GM19043 (cell line): ENCODE data around the gene REEP3.
"Not testable (repeated sequence)": the region's sequence is repeated elsewhere in the genome, so short reads cannot be mapped to it uniquely, and the experiment has no call there.

ENCODE experiments used
- ATAC-seq: cut with Tn5 transposase; IDR thresholded peaks from one replicate; pipeline ENCODE4 v1.9.1; 2021; ENCODE audit warnings: low read depth; ENCODE audit not compliant: unreplicated experiment

REEP3 gene

DNA sequence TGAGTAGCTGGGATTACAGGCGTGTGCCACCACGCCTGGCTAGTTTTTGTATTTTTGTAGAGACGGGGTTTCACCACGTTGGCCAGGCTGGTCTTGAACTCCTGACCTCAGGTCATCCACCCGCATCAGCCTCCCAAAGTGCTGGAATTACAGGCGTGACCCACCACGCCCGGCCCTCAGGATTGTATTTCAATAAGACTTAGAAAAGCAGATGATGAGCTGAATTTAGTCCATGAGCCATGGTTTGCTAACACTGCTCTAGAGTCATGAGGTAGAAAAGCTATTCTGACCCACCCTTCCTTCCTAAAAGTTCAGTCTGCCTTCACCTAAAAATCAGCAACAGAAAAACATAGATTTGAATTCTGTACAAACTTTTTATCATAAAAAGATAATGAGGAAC is 139.7 kb downstream of the REEP3 start:
- not testable (repeated sequence) for ATAC-seq

DNA sequence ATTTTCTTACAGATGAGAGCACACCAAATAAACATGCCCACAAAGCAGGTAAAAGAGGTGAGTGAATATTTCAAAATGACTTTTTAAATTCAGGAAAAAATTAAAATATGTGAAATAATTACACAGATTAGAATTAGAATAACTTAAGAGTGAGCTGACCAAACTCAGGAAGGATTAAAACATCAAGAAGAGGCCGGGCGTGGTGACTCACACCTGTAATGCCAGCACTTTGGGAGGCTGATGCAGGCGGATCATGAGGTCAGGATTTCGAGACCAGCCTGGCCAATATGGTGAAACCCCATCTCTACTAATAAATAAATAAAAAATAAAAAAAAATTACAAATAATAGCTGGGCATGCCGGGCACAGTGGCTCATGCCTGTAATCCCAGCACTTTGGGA is 140.1 kb downstream of the REEP3 start:
- ATAC-seq: no peak

DNA sequence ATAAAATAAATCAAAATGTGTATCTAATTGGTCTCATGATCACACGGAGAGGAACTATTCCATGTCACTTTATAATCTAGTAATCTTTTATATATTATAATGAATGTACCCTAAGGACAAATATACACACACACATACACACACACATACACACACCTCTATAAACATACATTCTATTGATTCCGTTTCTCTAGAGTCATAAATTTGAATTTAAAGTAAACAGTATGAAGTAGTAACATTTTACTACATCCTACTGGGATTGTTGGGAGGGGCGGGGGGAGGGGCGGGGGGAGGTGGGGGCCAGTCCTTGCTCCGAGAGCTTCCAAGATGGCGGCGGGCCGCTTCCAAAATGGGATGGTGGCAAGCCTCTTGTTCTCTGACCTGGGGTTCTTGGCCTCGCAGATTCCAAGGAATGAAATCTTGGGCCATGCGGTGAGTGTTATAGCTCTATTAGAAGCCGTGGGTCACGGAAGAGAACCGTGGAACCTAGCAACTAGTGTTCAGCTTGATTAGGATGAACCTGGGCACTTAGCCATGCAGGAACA is 143.2 kb downstream of the REEP3 start:
- ATAC-seq: no peak

DNA sequence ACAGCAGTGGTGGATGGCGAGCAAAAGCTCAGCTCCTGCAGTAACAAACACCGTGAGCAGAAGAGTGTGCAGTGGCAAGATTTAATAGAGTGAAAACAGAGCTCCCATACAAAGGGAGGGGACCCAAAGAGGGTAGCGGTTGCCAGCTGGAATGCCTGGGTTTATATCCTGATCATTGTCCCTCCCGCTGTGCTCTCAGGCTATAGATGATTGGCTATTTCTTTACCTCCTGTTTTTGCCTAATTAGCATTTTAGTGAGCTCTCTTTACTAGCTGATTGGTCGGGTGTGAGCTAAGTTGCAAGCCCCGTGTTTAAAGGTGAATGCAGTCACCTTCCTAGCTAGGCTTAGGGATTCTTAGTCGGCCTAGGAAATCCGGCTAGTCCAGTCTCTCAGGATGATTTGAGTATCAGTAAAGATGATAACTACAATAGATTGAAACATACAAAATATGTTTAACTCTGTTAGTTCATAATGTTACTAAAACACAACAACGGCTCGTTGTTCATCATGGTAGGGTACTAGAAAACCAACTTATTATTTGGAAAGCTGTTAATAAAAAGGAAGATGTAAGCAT is 143.9 kb downstream of the REEP3 start:
- not testable (repeated sequence) for ATAC-seq

DNA sequence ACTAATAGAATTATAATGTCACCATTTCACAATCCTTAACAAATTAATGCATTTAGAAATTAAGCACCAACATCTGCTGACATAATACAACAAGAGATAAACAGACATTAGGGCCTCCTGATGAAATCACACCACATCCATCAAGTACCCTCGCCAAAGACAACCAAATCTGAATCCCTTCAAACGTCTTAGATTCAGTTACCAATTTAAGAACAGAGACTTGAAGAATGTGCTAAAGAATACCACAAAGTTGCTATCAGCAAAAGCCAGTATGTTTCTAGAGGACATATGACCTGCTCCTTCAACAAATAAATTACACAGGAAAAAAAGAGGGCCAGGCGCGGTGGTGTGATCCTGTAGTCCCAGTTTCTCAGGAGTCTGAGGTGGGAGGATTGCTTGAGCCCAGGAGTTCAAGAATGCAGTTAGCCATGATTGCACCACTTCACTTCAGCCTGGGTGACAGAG is 144.5 kb downstream of the REEP3 start:
- ATAC-seq: no peak

DNA sequence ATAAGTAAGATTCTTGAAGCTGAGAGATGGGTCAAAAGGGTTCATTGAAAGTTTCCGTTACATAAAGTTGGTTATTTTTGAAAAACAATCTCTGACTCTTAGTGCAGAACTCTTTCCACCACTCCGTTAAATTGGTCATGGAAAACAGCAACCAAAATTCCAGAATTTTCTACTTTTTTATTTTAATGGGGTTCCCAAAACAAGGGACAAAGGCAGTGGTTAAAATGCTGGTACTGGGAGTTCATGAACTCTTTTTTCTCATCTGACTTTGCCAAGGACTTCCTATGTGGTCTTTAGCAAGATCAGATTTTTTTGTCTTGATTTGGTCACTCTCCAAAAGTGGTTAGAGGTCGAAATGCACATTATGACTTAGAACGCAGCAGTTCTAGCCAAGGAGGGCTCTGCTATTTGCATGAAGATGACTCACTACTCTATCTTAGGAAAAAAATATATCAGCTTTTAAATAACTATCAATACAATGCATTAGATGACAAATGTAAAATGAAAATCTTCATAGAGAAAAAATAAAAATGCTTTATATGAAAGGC is 145.7 kb downstream of the REEP3 start:
- ATAC-seq: peak; percentile 80

DNA sequence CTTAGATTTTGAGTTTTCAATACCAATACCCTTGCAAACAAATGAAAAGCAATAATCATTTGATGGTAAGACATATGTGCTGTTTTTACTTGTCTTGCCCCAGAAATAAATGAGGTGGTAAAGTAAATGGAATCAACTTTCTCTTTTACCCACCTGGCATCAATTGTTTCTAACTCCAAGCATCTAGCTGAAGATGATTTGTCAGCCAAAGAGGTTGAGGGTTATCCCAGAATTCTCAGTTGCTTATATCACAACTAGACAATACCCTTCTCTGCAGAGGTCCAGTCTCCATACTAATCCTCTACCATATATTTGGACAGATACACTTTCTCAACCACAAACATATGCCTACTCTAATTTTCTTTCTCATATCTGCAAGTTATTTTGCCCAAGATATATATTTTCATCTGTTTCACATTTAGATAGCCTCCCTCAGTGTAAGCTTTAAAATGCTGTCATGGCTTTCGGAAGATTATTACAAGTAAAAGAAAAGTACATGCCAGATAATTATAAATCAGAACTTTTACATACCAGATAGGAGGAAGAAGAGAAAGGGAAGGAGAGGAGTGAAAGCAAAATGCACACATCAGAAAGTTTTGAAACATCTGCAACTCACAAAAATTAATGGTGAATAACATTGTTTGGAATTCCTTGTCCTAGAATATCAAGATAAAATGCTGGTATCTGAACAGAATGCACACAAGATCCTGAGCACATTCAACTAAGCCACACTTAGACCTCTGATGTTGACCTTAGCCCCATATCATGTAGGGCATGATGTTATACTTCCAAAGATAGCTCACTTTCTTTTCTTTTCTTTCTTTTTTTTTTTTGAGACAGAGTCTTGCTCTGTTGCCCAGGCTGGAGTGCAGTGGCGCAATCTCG is 146.6 kb downstream of the REEP3 start:
- ATAC-seq: no peak

DNA sequence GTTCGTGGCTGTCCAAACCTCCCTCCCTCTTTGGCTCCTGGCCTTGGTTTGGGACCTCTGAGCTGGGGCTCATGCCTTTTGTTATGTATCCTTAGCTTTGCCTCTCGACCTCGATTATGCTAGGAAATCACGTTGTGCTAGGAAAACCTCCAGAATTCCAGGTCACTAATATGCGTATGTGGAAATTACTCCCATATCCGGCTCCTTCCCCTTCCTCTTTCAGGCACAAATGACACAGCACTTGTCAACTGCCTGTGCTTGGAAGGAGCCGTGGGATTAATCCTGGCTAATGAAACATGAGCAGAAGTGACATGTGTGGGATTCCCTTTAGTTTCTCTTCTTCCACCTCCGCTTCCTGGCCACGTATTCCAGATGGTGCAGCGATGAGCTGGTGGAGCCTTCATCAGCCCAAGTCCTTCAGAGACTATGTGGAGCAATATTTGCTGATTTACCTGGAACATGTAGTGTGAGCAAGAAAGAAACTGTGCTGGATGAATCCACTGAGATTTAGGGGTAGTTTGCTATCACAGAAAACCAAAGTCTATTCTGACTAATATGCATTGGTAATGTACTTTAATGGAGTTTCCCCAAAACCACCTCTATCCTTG is 149.2 kb downstream of the REEP3 start:
- ATAC-seq: no peak

DNA sequence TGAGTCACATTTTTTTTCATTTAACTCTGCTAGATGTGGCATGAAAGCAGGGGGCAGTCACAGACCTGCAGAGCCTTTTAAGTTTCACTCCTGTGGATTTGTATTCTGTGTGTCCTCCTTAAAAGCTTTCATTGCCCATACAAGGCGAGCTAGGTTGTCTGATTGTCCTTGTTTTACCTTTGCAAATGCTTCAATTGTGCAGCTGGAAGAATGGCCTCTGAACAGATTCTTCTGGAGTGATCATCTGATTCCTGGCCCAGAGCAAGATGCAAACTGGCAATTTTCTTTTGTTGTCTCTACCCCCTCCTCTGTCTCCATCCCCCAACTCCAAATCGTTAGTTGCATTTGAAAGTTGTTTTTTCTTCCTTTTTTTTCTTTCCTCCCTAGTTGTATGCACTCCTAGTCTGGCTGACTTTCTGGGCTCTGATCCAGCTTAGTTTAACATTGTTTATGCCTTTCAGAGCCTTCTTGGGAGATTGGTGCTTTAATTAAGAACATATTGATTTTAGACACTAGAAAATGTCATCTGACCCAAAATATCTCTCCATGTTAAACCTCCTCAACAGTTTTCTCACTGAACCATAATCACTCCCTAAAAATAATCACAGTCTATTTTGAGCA is 150.2 kb downstream of the REEP3 start:
- no peak for ATAC-seq

DNA sequence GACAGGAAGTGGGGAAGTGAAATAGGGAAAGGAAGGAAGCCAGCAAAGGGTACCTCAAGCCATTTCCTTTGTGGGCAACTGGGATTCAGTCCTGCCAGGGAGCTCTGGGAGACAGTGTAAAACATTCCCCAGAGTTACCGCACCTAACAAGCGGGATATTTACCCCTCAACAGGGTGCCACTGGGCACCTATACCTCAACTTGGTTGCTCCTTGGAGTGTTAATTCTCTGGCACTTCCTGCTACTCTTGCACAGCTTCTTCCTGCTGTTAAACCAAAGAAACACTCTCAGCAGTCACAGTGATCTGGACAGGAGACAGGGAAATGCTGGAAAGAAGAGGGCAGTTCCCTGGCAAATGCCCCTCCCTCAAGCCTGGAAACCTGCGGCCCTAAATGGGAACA is 151.3 kb downstream of the REEP3 start:
- no peak for ATAC-seq

DNA sequence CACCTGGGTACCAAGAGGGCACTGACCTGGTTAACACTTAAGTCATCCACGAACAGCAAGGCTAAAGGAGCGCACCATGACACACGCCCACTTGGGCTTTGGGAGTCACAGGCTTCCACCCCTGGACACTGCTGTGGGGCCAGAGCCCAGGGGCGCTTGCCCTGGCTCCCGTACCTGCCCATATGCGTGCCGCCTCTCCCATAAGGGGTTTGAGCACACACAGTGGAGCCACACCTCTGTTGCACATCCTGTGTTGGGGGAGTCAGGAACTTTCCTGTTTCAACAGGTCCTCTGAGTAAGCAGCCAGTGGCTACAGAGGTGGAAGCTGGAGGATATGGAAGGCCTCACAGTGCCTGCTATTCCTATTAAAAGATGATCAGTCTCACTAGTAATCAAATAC is 152.0 kb downstream of the REEP3 start:
- ATAC-seq: no peak

DNA sequence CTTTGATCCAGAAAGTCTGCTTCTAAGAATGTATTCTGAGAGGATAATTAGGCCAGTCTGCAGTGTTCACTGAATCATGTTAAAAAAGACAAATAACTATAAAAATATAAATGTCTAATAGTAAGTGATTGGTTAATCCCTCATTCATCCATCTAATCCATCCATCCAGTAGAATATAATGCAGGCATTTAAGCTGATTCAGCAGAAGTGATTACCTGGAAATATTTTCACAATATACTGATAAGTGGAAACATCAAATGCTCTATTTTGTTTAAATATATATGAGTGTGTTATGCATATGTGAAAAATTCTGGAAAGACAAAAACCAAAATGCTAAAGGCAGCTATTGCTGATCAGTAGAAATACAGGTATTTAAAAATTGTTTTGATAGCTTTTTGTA is 152.6 kb downstream of the REEP3 start:
- no peak for ATAC-seq
